ENCODE measurements around the gene RGS7. TPM values are rescaled to one million over a fixed set of nuclear protein-coding genes. Genes with fewer than 3 reads are reported as not detected.

The RGS7 gene
- total RNA-seq, 1 experiment from 2014 or later: 1.5 TPM

DNA sequence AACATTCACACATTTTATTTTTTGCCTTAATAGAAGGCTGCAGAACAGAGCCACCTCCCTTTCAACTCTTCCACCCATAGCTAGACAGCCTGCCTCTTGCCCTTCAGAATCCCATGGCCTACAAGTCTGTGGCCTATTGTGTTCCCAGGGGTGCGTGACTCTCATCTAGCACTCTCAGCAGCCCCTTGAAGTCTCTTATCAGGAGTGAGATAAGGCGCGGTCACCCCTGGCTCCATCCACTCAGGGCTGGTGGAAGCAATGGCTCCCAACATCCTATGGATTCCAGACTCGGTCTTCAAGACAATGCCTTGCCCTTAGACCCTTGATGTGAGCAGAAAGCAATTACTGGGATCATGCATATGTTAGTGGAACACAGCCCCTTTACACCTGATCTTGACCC, 480.9 kb downstream of the RGS7 start:
- Histone ChIP-seq H2AK5ac (ENCODE audit: insufficient read length, low read length) (no peak overlapping the region), H2BK120ac (ENCODE audit: low read depth, low read length, poor library complexity, severe bottlenecking) (no peak overlapping the region), H3K4ac (ENCODE audit: low read depth, low read length) (no peak overlapping the region), H3K27ac (ENCODE audit: insufficient read length, low read depth, low read length) (no peak overlapping the region), H3K27me3 (ENCODE audit: insufficient read depth, low read length) (no peaks in the 10 kb centered on the region), H3K14ac (ENCODE audit: insufficient read depth, low read length) (no peak overlapping the region), H3K79me1 (ENCODE audit: insufficient read depth, low read depth, low read length, poor library complexity, severe bottlenecking) (no peaks in the 10 kb centered on the region), H3K79me2 (ENCODE audit: insufficient read depth, low read length) (no peaks in the 10 kb centered on the region), H2AFZ (ENCODE audit: low read length) (no peak overlapping the region), H2BK15ac (ENCODE audit: low read depth, low read length) (no peak overlapping the region), H4K20me1 (ENCODE audit: control insufficient read depth, insufficient read depth, insufficient read length) (no peaks in the 10 kb centered on the region), H4K91ac (ENCODE audit: insufficient read length, low read depth, low read length) (no peak overlapping the region), H3K23me2 (ENCODE audit: insufficient read length, low read depth, low read length, poor library complexity, severe bottlenecking) (no peaks in the 10 kb centered on the region), H3K4me2 (ENCODE audit: insufficient read depth, insufficient read length, low read length) (no peak overlapping the region), H3K4me1 (ENCODE audit: insufficient read depth, low read length) (no peaks in the 10 kb centered on the region), H2BK20ac (ENCODE audit: low read depth, low read length, poor library complexity, severe bottlenecking) (no peak overlapping the region), H4K5ac (ENCODE audit: insufficient read length, low read depth, low read length) (no peak overlapping the region), H3K9me3 (ENCODE audit: control insufficient read depth, low read depth, low read length) (no peaks in the 10 kb centered on the region), H2BK5ac (ENCODE audit: insufficient read length, low read length) (no peak overlapping the region), H2BK12ac (ENCODE audit: insufficient read length, low read depth, low read length) (no peak overlapping the region), H3T11ph (ENCODE audit: low read length) (no peak overlapping the region), H3K18ac (ENCODE audit: insufficient read length, low read depth, low read length) (no peak overlapping the region), H3K23ac (ENCODE audit: insufficient read length, low read depth, low read length) (no peak overlapping the region), H3K56ac (ENCODE audit: insufficient read length, low read depth, low read length) (no peak overlapping the region), H3K9ac (ENCODE audit: extremely low read depth, insufficient read length, low read length) (no peak overlapping the region), H4K8ac (replicated peaks; ENCODE audit: insufficient read length, low read depth, low read length) (no peak overlapping the region)
- no peaks in the 10 kb centered on the region for H3K4me1 Mint-ChIP-seq
- no peaks in the 10 kb centered on the region for H3K36me3 Mint-ChIP-seq (ENCODE audit: insufficient read depth in 1 of 3, low read depth in 3 of 3)
- H3K27me3 Mint-ChIP-seq (ENCODE audit: low read depth): no peaks in the 10 kb centered on the region
- no peaks in the 10 kb centered on the region; a peak in 1 of 5 replicates for H3K9me3 Mint-ChIP-seq
- no peak overlapping the region for H3K4me3 Mint-ChIP-seq
- no peak for DNase-seq
- TF ChIP-seq, protein P1, sequence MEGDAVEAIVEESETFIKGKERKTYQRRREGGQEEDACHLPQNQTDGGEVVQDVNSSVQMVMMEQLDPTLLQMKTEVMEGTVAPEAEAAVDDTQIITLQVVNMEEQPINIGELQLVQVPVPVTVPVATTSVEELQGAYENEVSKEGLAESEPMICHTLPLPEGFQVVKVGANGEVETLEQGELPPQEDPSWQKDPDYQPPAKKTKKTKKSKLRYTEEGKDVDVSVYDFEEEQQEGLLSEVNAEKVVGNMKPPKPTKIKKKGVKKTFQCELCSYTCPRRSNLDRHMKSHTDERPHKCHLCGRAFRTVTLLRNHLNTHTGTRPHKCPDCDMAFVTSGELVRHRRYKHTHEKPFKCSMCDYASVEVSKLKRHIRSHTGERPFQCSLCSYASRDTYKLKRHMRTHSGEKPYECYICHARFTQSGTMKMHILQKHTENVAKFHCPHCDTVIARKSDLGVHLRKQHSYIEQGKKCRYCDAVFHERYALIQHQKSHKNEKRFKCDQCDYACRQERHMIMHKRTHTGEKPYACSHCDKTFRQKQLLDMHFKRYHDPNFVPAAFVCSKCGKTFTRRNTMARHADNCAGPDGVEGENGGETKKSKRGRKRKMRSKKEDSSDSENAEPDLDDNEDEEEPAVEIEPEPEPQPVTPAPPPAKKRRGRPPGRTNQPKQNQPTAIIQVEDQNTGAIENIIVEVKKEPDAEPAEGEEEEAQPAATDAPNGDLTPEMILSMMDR (conservative IDR thresholded peaks at IDR 0.05): no peak
- WGBS (ENCODE audit: extremely low coverage, insufficient read length, low lambda C conversion rate): no CpG with 5 or more reads among the region's 4 CpGs
- H3K27ac Mint-ChIP-seq: no peak overlapping the region
